ENCODE measurements around the gene B4GALT5. TPM values are rescaled to one million over a fixed set of nuclear protein-coding genes. Genes with fewer than 3 reads are reported as not detected.

B4GALT5 gene
- total RNA-seq, 1 donor from 2014 or later: 37.3 TPM

GRCh38 chr20:49701241-49701790 lies 12.4 kb downstream of the B4GALT5 start:
- peak; percentile 59 for DNase-seq (ENCODE audit: low read depth)

DNA sequence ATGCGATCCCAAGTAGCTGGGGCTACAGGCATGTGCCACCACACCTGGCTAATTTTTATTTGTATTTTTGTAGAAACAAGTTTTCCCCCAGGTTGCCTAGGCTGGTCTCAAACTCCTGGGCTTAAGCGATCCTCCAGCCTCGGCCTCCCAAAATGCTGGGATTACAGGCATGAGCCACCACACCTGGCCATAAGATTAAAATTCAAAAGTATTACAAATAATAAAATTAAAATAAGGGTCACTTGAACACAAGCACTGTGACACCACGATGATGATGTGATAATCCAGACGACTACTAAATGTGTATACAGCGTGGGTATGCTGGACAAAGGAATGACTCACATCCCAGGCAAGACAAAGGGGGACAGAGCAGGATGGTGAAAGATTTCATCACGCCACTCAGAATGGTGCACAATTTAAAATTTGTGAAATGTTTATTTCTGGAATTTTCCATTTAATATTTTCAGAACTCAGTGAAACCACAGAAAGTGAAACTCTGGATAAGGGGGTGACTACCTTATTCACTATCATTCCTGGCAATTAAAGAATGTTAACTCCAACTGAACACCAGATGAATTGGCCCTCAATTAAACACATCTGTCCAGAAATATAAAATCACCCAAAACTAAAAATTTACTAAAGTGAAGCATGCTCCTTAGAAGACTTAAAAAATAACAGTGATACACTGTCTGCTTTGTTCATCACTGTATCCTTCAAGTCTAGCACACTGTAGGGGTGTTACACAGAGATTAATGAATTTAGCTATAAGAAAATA lies 13.1 kb downstream of the B4GALT5 start:
- DNase-seq (ENCODE audit: low read depth): peak; percentile 67

GRCh38 chr20:49699200-49699992 lies 14.3 kb downstream of the B4GALT5 start:
- DNase-seq (ENCODE audit: low read depth): peak; percentile 50

DNA sequence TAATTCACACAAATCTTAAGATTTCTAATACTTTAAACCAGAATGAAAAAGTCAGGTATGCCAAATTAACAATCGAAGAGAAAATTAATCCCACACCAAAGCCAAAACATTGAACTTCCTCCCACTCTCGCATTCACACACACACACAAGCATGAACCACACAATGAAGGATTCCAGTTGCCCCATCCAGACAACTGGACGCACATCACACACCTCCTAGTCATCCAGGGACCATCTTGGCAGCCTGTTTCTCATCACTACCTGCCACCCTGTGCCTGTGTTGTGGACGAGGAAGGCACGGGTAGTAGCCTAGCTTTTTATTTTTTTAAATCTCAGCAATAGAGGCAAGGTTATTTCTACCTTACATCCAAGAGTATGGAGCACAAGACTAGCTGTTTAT lies 15.2 kb downstream of the B4GALT5 start:
- DNase-seq (ENCODE audit: low read depth): no peak

DNA sequence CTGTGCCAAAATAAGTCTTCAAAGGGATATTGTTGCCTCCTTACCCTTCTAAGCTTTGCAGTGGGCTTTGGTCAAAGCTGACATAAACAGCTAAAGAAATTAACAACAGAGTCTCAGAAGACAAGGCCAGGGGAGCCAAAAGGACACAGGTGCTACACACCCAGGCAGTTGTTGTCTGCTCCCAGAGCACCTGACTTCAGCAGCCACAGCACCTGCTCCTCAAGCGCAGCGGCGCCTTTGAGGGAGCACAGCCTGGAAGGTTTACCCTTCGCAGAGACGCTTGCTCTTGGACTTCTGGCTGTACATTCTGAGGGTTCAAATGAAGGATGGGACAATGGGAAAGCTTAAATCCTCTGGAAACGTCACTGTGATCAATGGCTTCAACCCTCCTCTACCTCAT lies 16.6 kb downstream of the B4GALT5 start:
- peak; percentile 58 for DNase-seq (ENCODE audit: low read depth)

GRCh38 chr20:49696594-49696993 lies 17.1 kb downstream of the B4GALT5 start:
- DNase-seq (ENCODE audit: low read depth): no peak

GRCh38 chr20:49695830-49696229 lies 17.8 kb downstream of the B4GALT5 start:
- no peak for DNase-seq (ENCODE audit: low read depth)

- no peak for DNase-seq (ENCODE audit: low read depth)
Observed at GRCh38 chr20:49694450-49695071, 19.1 kb downstream of the B4GALT5 start.

DNA sequence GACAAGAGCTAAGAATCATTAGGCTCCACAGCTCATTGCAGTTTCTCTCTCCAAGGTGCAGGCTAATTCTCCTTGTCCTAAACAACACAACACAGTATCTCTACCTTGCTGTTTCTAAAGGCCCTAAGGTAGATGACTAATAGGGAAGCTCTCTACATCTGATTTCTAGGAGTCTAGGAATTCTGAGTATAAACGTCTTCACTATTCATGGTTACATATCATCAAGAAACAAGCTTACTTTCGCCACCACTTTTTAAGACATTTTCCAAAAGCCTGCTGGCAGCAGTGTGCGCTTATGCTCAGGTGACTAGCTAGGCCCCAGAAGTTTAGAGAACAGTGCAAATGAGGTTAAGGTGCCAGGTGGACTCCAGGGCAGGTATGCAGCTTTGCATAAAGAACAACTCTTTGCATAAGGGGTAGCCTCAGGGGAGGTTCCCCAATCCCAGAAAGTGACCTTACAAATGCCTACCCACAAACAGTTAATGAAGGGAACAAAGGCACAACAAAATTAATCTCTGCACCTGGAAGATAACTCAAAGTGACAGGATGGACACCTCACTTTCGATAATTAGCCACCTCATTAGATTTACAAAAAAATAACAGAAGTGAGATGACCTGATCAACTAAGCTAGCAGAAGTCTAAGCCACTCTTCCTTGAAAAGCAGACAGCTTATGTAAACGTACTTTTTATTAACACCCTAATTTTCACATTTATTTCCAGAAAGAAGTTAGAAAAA lies 20.1 kb downstream of the B4GALT5 start:
- no peak for DNase-seq (ENCODE audit: low read depth)

GRCh38 chr20:49692941-49693340 lies 20.7 kb downstream of the B4GALT5 start:
- no peak for DNase-seq (ENCODE audit: low read depth)

GRCh38 chr20:49691818-49692568 lies 21.7 kb downstream of the B4GALT5 start:
- DNase-seq (ENCODE audit: low read depth): no peak

- DNase-seq (ENCODE audit: low read depth): no peak
Observed at GRCh38 chr20:49690899-49691620, 22.6 kb downstream of the B4GALT5 start.

DNA sequence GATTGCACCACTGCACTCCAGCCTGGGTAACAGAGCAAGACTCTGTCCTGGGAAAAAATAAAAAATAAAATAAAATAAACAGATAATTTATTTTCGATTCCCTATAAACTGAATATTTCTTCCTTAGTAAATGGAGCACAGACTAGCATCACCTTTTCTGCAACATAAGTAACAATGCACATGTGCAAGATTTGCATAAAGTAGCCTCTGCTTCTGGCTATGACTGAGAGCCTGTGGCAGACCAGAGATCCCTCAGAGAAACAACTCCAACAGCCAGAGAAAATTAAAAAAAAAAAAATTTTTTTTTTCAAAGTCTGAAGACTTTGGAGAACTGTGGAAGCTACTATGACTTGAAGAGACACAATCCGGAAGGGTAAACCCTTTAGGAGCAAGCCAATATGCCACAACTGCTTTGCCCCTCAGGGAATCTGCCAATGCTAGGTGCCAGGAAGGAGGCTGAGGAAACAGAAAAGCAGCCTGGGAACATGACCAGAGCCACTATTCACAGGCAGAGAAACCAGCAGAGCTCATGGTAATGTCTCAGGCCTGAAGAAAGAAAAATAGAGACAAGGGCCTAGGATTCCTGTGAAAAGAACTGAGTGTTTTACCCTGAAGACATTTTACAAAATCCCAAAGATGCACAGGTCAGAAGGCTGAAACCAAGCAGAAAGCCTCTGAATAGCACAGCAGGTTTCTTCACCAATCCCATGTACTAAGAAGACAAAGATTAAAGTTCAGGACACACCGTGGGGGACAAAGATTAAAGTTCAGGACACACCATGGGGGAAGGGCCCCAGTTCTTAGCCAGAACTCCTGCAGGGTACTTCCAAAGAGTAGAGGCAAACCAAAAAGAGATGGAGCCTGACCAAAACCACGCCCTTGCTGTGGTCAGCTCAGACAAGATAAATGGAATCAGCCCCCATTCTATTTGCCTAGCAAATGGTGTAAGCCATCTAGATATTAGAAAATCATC lies 25.8 kb downstream of the B4GALT5 start:
- peak; percentile 48 for DNase-seq (ENCODE audit: low read depth)

- DNase-seq (ENCODE audit: low read depth): peak; percentile 28
Observed at GRCh38 chr20:49685809-49686208, 27.9 kb downstream of the B4GALT5 start.

DNA sequence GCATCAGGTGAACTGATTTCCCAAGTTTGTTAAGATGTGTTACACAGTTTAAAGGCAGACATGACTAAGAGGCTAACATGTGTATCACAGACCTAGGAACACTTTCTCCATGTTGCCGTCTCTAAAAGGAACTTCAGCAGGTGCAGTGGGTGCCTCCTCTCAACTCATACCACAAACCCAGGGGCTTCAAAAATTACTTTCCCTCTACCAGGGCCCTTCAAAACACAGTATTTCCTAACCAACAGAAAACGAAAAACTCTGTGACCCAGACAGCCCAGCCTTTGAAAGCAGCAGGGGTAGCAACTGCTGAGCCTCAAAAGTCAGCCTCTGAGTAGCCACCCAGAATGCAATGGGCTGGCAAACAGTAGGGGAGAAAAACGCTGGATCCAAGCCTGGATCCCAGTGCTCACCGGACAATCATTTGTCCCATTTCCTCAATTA lies 28.5 kb downstream of the B4GALT5 start:
- DNase-seq (ENCODE audit: low read depth): peak; percentile 30

DNA sequence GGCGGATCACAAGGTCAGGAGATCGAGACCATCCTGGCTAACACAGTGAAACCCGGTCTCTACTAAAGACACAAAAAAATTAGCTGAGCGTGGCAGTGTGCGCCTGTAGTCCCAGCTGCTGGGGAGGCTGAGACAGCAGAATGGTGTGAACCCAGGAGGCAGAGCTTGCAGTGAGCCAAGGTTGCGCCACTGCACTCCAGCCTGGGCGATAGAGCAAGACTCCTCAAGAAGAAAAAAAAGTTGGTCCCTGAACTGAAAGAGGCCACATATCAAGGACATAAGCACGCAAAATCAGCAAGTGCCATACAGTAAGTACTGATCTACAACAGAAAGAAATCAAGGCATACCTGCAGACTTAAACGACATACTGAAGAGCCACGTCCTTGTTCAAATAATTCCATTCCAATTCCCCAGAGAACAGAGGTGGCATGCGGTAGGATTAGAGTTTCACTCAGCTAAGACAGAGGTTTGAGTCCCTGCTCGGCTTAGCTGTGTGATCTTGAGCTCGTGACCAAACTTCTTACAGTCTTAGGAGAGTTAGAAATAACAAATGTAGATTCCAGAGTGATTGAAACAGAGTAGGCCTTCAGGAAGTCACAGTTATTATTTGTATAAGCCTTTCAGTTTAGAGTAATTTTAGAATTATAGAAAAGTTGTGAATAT lies 29.2 kb downstream of the B4GALT5 start:
- DNase-seq (ENCODE audit: low read depth): peak; percentile 9

DNA sequence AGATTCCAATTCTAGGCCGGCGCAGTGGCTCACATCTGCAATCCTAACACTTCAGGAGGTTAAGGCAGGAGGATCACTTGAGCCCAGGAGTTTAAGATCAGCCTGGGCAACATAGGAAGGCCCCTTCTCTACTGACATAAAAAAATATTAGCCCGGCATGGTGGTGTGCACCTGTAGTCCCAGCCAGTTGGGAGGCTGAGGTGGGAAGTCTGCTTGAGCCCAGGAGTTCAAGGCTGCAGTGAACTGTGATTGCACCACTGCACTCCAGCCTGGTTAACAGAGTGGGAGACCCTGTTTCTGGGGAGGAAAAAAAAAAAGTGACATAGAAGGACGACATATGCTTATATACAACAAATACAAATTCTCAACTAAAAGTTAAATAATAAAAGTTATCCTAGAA lies 30.9 kb downstream of the B4GALT5 start:
- no peak for DNase-seq (ENCODE audit: low read depth)

DNA sequence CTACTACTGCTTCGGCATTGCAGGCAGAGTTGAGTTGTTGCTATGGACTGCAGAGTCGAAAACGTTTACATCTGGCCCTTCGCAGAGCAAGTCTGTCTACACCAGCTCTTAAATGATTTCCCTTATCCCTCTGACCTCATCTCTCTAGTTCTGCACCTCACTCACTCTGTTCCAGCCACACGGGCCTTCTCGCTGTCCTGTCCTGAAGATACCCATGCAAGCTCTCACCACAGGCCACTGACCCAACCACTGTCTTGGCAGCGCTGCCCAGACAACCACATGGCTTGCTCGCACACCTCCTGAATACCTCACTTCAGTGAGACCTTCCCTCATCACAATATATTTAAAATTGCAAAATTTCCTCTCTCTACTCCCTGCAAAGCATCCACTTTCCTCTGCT lies 31.4 kb downstream of the B4GALT5 start:
- peak; percentile 46 for DNase-seq (ENCODE audit: low read depth)

Measured in myocyte (in vitro differentiated cells).